Fibroblast of skin of abdomen (primary cell): Measurements from ENCODE around the gene UNC5A.
A peak's percentile ranks its signal among the peaks of the same experiment; 100 is the strongest.
"Not testable (repeated sequence)": the region's sequence is repeated elsewhere in the genome, so short reads cannot be mapped to it uniquely, and the experiment has no call there.

Experiments used
- DNase-seq: peaks from one replicate; pipeline ENCODE4 v3.0.0-alpha.2; 2013

The UNC5A gene

GRCh38 chr5:176866707-176867310 is 56.5 kb downstream of the UNC5A start:
- no peak for DNase-seq

- DNase-seq, result no peak
These were observed 57.8 kb downstream of the UNC5A start for GRCh38 chr5:176868126-176868525.

- DNase-seq, result no peak
These were observed 58.4 kb downstream of the UNC5A start for GRCh38 chr5:176868731-176869130.

GRCh38 chr5:176869501-176870109 is 59.2 kb downstream of the UNC5A start:
- DNase-seq, result no peak

DNA sequence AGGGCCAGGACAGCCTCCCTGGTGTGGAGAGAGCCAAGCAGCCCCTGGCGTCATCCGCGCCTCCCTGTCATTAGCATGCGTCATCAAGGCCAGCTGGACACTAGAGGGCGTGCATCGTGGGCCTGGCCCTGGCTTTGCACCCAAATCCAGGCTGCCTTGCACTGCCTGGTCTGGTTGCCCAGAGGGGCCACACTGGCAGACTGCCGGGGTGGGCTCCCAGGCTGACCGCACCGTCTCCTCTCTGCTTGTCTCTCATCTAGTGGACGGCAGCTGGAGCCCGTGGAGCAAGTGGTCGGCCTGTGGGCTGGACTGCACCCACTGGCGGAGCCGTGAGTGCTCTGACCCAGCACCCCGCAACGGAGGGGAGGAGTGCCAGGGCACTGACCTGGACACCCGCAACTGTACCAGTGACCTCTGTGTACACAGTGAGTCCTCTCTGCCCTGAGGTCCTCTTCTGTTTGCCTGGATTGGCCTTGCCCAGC is 59.8 kb downstream of the UNC5A start:
- DNase-seq, result peak; percentile 18

DNA sequence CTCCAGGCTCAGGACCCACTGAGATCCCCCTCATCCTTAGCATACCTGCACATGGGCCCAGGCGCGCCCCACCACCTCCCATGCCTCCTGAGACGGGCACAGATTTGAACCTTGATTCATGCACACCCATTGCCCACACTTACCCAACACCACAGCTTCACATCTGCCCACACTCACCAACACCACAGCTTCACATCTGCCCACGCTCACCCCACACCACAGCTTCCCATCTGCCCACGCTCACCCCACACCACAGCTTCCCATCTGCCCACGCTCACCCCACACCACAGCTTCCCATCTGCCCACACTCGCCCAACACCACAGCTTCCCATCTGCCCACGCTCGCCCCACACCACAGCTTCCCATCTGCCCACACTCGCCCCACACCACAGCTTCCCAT is 60.3 kb downstream of the UNC5A start:
- DNase-seq, result not testable (repeated sequence)

DNA sequence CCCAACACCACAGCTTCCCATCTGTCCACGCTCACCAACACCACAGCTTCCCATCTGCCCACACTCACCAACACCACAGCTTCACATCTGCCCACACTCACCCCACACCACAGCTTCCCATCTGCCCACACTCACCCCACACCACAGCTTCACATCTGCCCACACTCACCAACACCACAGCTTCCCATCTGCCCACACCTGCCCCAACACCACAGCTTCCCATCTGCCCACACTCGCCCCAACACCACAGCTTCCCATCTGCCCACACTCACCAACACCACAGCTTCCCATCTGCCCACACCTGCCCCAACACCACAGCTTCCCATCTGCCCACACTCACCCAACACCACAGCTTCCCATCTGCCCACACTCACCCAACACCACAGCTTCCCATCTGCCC is 62.2 kb downstream of the UNC5A start:
- not testable (repeated sequence) for DNase-seq

- not testable (repeated sequence) for DNase-seq
These were observed 62.7 kb downstream of the UNC5A start for GRCh38 chr5:176873011-176873410.

- no peak for DNase-seq
These were observed 63.3 kb downstream of the UNC5A start for GRCh38 chr5:176873541-176874172.

DNA sequence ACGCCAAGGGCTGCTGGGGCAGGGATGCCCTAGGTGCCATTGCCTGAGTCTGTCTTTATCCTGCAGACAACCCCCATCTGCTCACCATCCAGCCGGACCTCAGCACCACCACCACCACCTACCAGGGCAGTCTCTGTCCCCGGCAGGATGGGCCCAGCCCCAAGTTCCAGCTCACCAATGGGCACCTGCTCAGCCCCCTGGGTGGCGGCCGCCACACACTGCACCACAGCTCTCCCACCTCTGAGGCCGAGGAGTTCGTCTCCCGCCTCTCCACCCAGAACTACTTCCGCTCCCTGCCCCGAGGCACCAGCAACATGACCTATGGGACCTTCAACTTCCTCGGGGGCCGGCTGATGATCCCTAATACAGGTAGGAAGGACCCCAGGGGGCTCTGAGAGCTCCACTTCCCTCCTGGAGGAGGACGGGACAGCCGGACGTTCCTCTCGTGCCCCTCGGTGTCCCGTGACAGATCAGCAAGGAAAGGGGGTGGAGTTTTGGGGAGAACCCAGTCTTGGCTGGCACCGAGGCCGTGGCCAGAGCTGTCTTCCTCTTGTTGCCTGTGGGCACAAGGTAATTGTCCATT is 63.9 kb downstream of the UNC5A start:
- no peak for DNase-seq

DNA sequence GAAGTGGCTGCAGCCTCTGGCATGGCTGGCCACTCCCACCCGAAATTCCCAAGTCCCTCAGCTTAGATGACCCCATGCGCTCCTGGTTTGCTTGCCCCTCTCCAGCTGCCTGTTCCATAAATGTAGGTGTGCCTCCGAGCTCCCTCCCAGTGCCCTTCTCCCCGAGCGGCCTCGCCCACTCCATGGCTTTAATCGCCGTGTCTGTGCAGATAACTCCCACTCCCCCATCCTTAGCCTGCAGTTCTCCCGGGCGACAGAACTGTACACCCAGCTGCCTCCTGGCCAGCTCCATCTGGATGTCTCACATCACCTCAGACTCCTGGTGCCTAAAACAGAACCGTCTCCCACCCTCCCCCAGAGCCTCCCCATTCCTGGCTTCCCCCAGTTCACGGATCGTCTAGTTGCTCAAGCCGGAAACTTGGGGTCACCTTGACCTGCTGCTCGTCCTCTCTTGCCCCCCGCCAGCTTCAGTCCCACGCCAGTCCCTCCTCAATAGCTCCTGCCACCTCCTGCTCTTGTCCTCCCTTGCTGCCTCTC is 64.7 kb downstream of the UNC5A start:
- DNase-seq, result no peak

DNA sequence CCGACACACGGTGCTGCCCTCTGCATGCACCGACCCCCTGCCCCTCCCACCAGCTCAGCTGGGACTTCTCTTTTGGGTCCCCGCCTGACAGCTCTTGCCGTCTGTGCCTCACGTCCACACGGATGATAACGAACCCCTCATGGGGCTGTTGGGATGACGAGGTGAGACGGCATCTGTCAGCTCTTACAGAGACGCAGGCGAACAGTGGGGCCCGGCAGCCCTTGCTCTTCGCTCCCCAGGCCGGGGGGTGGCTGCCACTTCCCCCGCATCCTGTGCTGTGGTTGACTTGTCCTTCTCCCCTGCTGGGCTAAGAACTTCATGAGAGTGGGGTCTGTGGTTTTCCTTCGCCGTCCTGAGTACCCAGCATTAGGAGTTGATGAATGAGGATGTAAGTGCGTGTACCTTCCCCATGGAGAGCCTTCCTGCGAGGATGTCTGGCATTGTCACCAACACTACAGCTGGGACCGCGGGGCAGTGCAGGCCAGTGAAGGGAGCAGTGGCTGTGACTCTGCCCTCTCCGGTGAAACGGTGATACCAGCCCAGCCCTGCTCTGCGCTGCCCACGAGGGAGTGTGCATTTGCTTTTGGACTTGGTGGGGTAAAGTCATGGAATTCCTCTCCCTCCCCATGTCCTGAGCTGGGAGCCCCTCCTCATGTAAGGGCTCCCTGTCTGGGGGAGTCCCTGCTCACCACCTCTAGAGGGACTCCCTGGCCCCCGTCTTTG is 65.6 kb downstream of the UNC5A start:
- no peak for DNase-seq

- DNase-seq, result no peak
These were observed 66.4 kb downstream of the UNC5A start for GRCh38 chr5:176876506-176877431.

- no peak for DNase-seq
These were observed 67.5 kb downstream of the UNC5A start for GRCh38 chr5:176877793-176878331.

DNA sequence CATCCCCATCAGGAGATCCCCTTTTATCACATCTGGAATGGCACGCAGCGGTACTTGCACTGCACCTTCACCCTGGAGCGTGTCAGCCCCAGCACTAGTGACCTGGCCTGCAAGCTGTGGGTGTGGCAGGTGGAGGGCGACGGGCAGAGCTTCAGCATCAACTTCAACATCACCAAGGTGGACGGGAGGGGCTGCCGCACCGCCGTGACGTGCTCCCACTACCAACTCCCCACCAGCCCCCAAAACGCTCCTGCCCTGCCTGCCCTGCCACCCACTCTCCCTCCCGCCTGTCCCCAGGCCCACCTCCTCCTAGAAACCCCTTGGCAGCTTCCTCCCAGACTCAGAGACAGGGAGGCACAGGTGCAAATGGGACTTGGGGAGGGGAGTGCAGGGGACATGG is 68.1 kb downstream of the UNC5A start:
- DNase-seq, result no peak

DNA sequence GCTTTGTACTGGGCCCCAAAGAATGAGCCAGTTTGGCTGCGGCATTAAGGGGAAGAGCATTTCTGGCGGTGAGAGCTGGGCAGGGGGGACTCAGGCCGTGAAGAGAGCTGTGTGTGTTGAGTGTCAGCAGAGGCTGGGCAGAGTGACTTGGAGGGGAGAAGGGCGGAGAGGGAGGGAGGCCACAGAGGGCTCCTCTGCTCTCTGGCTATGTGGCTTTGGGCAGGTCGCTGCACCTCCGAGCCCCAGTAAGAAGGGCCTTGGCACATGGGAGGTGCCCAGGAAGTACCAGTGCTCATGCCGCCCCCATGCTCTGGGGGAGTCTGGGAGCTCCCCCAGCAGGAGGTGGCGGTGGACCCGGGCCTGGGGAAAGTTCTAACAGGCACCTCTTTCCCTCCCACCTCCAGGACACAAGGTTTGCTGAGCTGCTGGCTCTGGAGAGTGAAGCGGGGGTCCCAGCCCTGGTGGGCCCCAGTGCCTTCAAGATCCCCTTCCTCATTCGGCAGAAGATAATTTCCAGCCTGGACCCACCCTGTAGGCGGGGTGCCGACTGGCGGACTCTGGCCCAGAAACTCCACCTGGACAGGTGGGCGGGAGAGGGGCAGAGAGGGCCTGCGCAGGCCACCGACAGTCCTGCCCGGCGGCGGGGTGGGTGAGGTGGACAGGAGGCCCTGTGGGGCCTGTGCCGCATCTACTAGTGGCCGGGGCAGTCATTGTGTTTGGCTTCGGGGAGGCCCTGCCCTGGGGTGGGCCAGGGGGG is 68.7 kb downstream of the UNC5A start:
- no peak for DNase-seq

GRCh38 chr5:176879663-176880361 is 69.5 kb downstream of the UNC5A start:
- DNase-seq, result no peak

GRCh38 chr5:176880366-176881020 is 70.1 kb downstream of the UNC5A start:
- no peak for DNase-seq

DNA sequence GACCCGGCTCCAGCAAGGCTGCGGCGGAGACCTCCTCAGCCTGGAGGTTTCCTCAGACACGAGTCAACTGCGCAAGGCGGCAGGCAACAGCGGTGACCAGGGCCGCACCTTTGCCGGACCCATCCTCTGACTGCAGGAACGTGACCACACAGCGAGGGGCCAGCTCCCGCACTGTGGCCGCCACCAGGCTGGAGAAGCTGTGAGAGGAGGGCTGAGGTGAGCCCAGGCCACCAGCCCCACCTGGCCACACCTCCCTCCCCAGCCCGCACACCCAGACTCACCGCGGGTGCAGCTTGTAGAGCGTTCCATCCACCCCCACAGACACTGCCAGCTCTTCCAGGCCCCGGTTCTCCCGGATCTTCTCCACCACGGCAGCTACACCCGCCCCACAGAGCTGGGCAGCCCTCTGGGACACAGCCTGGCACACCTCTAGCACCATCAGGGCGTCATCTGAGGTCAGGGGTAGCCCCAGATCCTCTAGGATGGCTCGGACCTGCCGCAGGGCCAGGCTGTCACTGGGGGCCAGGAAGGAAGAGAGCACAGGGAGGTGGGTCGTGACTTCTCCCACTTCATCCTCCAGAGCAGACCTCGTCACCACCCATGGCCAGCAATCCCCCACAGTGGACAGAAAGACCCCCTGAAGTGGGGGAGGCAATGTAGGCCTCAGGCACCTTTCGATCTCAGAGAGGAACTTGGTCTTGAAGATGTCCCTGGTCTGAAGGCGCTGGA is 70.8 kb downstream of the UNC5A start:
- DNase-seq, result no peak
